ENCODE data around the gene PRKCE.

The PRKCE gene

GRCh38 chr2:46101557-46102220 is 450.2 kb downstream of the PRKCE start:
- DNase-seq: no peak

- DNase-seq: no peak
Measured at GRCh38 chr2:46106690-46107089, 455.2 kb downstream of the PRKCE start.

- DNase-seq: no peak
Measured at GRCh38 chr2:46114996-46115395, 463.5 kb downstream of the PRKCE start.

DNA sequence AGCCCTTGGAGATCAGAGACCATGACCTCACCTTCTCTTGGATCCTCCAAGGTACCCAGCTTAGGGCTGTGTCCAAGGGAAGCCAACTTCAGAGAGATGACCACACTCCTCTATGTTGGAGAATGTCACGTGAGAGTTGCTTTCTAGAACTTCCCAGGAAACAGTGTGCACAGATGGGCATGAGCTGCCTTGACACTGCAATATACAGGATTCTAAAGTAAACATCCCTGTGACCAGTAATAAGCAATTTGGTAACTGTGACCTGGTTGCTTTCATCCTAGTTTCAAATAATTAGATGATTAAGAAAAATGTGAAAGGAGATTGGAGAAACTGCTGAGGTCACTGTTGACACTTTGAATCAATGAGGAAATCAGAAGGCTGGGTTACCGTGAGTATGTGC is 464.7 kb downstream of the PRKCE start:
- DNase-seq: no peak

GRCh38 chr2:46116553-46116991 is 465.1 kb downstream of the PRKCE start:
- no peak for DNase-seq

- no peak for DNase-seq
Measured at GRCh38 chr2:46117379-46117778, 465.9 kb downstream of the PRKCE start.

GRCh38 chr2:46117994-46118393 is 466.5 kb downstream of the PRKCE start:
- no peak for DNase-seq

GRCh38 chr2:46118656-46119371 is 467.3 kb downstream of the PRKCE start:
- no peak for DNase-seq

GRCh38 chr2:46119453-46119852 is 468.0 kb downstream of the PRKCE start:
- no peak for DNase-seq

GRCh38 chr2:46120792-46121555 is 469.5 kb downstream of the PRKCE start:
- DNase-seq: no peak

- no peak for DNase-seq
Measured at GRCh38 chr2:46122318-46122976, 471.0 kb downstream of the PRKCE start.

DNA sequence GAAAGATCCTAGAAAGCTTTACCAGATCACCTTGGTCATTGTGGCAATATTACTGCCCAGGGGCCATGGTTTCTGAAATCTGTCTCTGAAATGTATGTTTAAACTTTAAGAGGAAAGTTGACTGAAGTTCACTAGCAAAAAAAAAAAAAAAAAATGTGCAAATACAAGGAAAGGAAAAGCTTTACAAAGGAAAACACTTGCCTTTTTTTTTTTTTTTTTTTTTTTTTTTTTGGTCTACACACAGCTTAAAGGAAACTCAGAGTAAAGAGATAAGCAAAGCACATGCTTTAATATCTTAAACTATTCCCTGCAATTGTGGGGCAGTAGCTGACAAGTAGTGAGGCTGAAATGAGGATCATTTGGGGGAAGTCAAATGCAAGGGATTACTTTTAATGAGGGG is 471.5 kb downstream of the PRKCE start:
- no peak for DNase-seq

DNA sequence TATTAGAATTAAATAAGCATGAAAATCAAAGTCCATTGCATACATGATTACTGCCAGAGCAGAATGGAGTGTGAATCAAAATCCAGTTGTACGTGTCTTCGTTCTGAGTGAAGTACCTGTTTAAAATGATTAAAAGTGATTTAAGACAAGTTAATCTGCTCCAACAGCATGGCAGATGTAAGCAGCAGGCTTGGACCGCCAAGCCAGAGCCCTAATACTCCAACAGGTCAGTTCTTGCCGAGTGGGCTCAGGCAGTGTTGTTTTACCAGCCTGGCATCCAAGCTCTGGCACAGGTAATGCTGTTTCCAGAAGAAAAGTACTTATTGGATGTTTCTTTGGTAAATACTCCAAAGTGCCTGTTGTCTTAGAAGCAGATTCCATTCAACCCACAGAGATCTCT is 474.3 kb downstream of the PRKCE start:
- DNase-seq: no peak

- no peak for DNase-seq
Measured at GRCh38 chr2:46126571-46126970, 475.1 kb downstream of the PRKCE start.

DNA sequence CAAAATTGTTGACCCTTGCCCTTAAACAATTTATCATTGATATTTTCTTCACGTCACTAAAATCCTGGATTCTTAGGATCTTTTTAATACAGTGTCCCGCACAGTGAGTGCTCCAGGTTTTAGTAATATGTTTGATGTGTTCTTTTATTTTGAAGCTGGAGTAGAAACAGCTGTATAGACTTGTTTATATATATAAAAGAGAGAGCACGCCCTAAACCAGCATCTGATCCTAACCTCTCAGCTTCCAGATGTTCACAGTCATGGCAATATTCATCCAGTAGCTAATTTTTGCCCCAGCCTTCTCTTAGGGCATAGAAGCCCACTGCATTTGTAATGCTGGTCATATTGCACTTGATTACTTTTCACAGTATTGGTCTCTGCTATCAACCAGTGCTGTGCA is 475.7 kb downstream of the PRKCE start:
- no peak for DNase-seq

DNA sequence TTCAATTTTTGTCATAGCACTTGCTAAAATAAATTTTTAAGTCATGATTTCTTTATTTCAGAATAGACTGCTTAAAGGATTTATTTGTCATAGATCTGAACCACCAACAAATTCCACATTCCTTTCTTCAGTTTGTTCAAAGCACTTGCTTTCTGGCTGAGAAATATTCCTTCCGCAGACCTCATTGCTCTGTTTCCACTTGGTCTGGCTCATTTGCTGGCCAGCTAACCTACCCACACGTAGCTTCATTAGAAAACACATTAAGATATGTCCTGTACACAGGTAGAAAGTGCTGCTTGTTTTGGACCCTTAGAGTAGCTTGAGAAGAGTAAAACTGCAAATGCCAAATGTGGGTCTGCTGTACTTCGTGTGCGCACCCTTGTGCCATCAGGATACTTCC is 479.0 kb downstream of the PRKCE start:
- DNase-seq: no peak

- no peak for DNase-seq
Measured at GRCh38 chr2:46132996-46133395, 481.5 kb downstream of the PRKCE start.

- DNase-seq: no peak
Measured at GRCh38 chr2:46134531-46135227, 483.2 kb downstream of the PRKCE start.

DNA sequence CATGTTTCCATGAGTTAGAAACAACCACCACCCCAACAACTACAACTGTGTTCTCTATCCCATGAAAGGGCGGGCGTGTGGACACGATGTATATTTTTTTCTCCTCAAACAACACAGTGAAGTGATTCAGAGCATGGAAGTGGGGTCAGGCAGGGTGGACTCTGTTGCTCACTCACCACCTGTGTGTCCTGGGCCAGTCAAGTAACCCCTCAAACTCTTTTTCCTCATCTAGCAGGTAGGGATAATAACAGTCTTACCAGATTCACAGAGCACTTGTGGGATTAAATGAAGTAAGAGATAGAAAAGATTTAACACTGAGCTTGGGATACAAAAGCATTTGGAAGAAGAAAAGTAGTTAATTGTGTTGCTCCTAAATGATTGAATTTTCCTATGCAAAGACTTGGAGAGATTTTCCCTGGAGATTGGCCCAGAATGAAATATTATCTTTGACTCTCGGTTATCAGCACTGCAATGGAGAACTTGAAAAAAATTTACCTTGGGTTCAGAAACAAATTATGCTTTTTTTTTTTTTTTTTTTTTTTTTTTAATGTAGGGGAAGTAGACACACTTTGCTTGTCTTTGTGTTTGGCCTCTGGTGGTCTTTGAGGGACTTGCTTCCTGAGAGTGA is 483.9 kb downstream of the PRKCE start:
- no peak for DNase-seq

GRCh38 chr2:46135958-46136357 is 484.5 kb downstream of the PRKCE start:
- DNase-seq: no peak

- no peak for DNase-seq
Measured at GRCh38 chr2:46136481-46136880, 485.0 kb downstream of the PRKCE start.

DNA sequence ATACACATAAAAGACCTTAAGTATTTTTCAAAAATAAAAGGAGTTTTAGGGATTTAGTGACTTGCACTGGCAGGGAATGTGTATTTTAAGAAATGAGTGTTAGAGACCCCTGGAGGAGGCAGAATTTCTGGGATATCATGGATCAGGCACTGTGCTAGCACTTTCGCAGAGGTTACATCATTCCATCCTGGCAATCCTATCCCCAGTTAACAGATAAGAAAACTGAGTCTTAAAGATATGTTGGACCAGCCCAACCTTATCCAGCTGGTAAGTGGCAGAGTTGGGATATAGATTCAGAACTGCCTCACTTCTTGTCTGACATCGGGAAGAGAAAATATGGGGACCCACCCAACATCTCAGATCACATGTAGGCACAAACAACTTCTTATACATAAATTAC is 485.5 kb downstream of the PRKCE start:
- DNase-seq: no peak
